Central memory CD8-positive, alpha-beta T cell (primary cell): ENCODE measurements around the gene SLC4A3.

ENCODE experiments used
- ATAC-seq: fragments of 150-1000 bp; cut with Tn5 transposase; replicated peaks from 2 replicates; pipeline ENCODE4 v1.10.0; 2022; ENCODE audit warnings: mild to moderate bottlenecking, moderate FRiP score, moderate number of reproducible peaks; ENCODE audit not compliant: poor library complexity, severe bottlenecking; ENCODE audit errors: extremely low read depth
- DNase-seq, 2 donors: peaks; one replicate each; pipeline ENCODE4 v3.0.0; 2021; ENCODE audit warnings: low spot score in 2 of 2
- H3K27ac Mint-ChIP-seq: one replicate; pipeline ENCODE4 v1.8.0; 2022; ENCODE audit warnings: low read depth, mild to moderate bottlenecking, moderate library complexity, mixed read lengths
- H3K27me3 Mint-ChIP-seq: one replicate; pipeline ENCODE4 v1.8.0; 2022; ENCODE audit warnings: mixed read lengths
- H3K36me3 Mint-ChIP-seq: one replicate; pipeline ENCODE4 v1.8.0; 2022; ENCODE audit warnings: mild to moderate bottlenecking, moderate library complexity, mixed read lengths; ENCODE audit not compliant: insufficient read depth
- H3K4me1 Mint-ChIP-seq: one replicate; pipeline ENCODE4 v1.8.0; 2022; ENCODE audit warnings: mixed read lengths
- H3K4me3 Mint-ChIP-seq: one replicate; pipeline ENCODE4 v1.8.0; 2022; ENCODE audit warnings: mild to moderate bottlenecking, moderate library complexity, mixed read lengths
- H3K9me3 Mint-ChIP-seq: one replicate; pipeline ENCODE4 v1.8.0; 2022; ENCODE audit warnings: mixed read lengths

SLC4A3 gene

DNA sequence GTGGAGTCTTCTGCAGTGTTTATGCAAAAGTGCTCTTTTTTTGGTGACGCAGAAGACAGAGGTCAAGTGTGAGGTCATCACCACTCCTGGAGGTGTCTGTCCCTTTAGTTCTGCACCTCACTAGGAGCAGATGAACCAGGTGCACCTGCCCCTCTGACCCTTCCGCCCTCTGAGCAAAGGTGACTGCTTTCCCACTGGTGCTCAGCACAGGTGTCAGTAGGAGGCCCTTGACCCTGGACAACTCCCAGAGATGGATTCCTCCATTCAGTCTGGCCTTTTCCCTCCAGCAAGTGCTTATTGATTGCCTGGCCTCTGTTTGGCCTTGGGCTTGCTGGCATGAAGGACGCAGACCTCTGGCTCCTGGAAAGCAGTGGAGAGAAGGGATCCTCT is 8.7 kb upstream of the SLC4A3 start:
- peaks cover 4% of the 10 kb centered on the region for H3K36me3 Mint-ChIP-seq
- no peak overlapping the region for H3K27ac Mint-ChIP-seq
- ATAC-seq (no peak), DNase-seq (no peak)
- H3K9me3 Mint-ChIP-seq: no peaks in the 10 kb centered on the region
- peaks cover 5% of the 10 kb centered on the region for H3K4me1 Mint-ChIP-seq
- H3K4me3 Mint-ChIP-seq: no peak overlapping the region
- no peaks in the 10 kb centered on the region for H3K27me3 Mint-ChIP-seq

DNA sequence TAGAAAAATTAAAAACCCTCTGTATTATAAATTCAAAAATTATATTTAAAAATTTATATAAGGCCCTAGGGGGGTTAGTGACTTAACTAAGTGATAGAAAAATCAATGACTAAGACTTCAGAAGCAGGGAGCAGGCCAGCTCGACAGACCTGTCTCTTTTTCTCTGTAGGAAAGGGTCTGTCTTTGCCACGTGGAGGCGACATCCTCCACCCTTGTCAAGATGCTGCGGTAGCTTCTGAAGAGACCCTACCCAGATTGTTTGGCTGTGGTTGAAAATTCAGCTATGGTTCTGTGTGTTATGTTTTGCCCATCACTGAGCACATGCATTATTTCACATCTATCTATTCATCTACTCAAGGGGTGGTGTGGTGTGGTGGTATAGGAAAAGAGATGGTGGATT is 8.2 kb upstream of the SLC4A3 start:
- Mint-ChIP-seq H3K4me3 (no peak overlapping the region), H3K36me3 (peaks cover 4% of the 10 kb centered on the region), H3K27me3 (peaks cover 4% of the 10 kb centered on the region), H3K9me3 (no peaks in the 10 kb centered on the region), H3K4me1 (peaks cover 3% of the 10 kb centered on the region), H3K27ac (no peak overlapping the region)
- ATAC-seq (no peak), DNase-seq (no peak)

DNA sequence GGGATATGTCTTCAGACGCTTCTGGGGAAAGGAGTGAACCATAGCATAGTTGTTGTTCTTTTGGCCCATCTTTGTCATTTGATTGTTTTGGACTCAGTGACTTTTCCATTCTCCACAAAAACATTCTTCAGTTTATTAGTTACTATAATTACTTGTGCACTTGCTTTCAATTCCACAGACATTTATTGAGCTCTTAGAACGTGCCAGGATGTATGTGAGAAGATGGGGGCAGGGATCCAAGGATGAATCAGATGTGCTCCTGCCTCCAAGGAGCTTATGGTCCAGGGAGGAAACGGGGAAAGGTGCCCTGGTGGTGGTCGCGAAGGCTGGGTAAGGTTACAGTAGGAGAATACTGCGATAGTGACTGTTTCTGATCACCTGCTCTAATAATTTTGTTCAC is 6.9 kb upstream of the SLC4A3 start:
- Mint-ChIP-seq H3K27ac (no peak overlapping the region), H3K9me3 (no peaks in the 10 kb centered on the region), H3K4me3 (no peak overlapping the region), H3K36me3 (peaks cover 4% of the 10 kb centered on the region), H3K4me1 (no peaks in the 10 kb centered on the region), H3K27me3 (peaks cover 16% of the 10 kb centered on the region)
- DNase-seq (no peak), ATAC-seq (no peak)

DNA sequence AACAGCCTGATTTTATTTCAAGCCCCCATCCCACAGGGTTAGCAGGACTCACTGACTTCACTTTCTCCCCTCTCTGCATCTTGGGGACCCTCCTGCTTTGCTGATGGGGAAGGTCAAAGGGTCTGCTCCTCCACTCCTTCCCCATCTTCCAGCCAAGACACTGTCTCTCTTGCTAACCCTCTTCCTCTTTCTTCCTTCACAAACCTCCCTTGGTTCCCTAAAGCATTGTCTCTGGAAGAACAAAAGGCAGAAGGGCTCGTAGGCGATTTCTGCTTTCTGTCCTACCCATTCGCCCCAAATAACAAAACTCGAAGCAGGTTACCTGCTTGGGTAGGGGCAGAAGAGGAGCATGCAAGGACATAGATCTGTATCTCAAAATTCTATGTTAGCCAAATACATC is 5.5 kb upstream of the SLC4A3 start:
- Mint-ChIP-seq H3K4me3 (no peak overlapping the region), H3K27me3 (peaks cover 26% of the 10 kb centered on the region), H3K4me1 (peaks cover 5% of the 10 kb centered on the region), H3K9me3 (no peaks in the 10 kb centered on the region), H3K27ac (no peak overlapping the region), H3K36me3 (peaks cover under 1% of the 10 kb centered on the region)
- ATAC-seq (no peak), DNase-seq (no peak)

- H3K27me3 Mint-ChIP-seq: peaks cover 30% of the 10 kb centered on the region
- DNase-seq (no peak), ATAC-seq (no peak)
- no peak overlapping the region for H3K4me3 Mint-ChIP-seq
- no peaks in the 10 kb centered on the region for H3K9me3 Mint-ChIP-seq
- peaks cover 8% of the 10 kb centered on the region for H3K4me1 Mint-ChIP-seq
- no peak overlapping the region for H3K27ac Mint-ChIP-seq
- no peaks in the 10 kb centered on the region for H3K36me3 Mint-ChIP-seq
These were observed 5.0 kb upstream of the SLC4A3 start for GRCh38 chr2:219622472-219622871.

DNA sequence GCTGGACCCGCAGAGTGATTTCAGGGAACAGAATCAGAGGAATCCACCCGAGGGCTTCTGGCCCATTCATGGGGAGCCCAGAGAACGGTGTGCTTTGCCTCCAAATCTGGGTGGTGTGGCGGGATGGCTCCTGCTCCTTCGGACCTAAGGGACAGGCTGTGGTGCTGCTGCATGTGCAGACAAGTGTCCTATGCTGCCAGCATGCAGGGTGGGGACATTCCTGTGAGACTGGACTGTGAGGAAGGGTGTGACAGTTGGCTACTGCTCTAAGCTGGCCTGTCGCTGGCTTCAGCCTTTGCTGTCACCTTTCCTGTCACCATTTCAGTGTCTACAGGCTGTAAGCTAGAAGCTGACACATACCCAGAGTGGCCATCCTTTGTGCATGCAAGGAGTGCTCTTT is 2.9 kb upstream of the SLC4A3 start:
- no peak overlapping the region for H3K27ac Mint-ChIP-seq
- no peak overlapping the region for H3K4me3 Mint-ChIP-seq
- peaks cover 8% of the 10 kb centered on the region for H3K4me1 Mint-ChIP-seq
- no peaks in the 10 kb centered on the region for H3K36me3 Mint-ChIP-seq
- H3K27me3 Mint-ChIP-seq: peaks cover 45% of the 10 kb centered on the region
- H3K9me3 Mint-ChIP-seq: no peaks in the 10 kb centered on the region
- ATAC-seq (no peak), DNase-seq (no peak)

DNA sequence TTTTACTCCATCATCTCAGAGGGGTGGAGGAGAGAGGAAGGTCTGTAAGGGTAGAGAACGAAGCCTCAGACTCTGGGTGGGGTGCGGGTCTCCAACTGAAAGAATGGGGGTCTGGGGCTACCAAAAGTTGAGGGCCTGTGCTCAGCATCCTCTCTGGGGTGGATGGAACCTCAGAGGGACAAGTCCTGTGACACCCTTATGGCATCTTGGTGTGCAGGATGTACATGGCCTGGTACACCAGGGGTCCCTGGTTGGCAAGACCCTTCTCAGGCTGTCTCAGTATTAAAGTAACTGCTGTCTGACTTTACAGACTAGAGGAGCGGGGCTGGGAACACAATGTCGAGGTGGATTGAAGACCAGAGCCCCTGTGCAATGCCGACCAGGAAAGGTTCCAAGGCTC is 2.3 kb upstream of the SLC4A3 start:
- Mint-ChIP-seq H3K27ac (no peak overlapping the region), H3K4me1 (peaks cover 8% of the 10 kb centered on the region), H3K9me3 (no peaks in the 10 kb centered on the region), H3K4me3 (no peak overlapping the region), H3K36me3 (no peaks in the 10 kb centered on the region), H3K27me3 (peaks cover 51% of the 10 kb centered on the region)
- ATAC-seq (no peak), DNase-seq (no peak)

DNA sequence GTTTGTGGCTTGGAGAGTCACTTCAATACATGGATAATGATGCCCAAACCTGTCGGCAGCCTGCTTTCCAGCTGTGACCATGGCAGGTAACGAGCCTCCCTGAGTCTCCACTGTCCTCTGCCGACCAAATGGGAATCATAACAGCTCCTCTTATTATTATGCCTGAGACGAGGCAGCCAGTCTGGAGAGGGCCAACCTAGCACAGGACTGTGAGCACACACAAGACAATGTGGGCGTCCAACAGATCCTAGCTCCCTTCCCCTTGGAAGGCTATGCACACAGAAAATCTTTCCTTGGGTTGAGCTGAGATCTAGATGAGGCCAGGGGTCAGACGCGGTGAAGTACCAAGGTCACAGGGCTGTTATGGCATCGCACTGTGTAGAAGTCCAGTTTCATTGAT is 890 bp upstream of the SLC4A3 start:
- H3K9me3 Mint-ChIP-seq: no peaks in the 10 kb centered on the region
- no peaks in the 10 kb centered on the region for H3K36me3 Mint-ChIP-seq
- H3K4me3 Mint-ChIP-seq: peak overlapping the region; percentile 76
- peaks cover 13% of the 10 kb centered on the region for H3K4me1 Mint-ChIP-seq
- DNase-seq: no peak
- peaks cover 65% of the 10 kb centered on the region for H3K27me3 Mint-ChIP-seq
- ATAC-seq: no peak
- H3K27ac Mint-ChIP-seq: no peak overlapping the region

- ATAC-seq (no peak), DNase-seq (no peak)
- H3K9me3 Mint-ChIP-seq: no peaks in the 10 kb centered on the region
- H3K36me3 Mint-ChIP-seq: peaks cover 4% of the 10 kb centered on the region
- H3K27me3 Mint-ChIP-seq: peaks cover 73% of the 10 kb centered on the region
- peak overlapping the region; percentile 36 for H3K4me3 Mint-ChIP-seq
- peaks cover 13% of the 10 kb centered on the region for H3K4me1 Mint-ChIP-seq
- no peak overlapping the region for H3K27ac Mint-ChIP-seq
These were observed 980 bp downstream of the SLC4A3 start for GRCh38 chr2:219628235-219628985.

DNA sequence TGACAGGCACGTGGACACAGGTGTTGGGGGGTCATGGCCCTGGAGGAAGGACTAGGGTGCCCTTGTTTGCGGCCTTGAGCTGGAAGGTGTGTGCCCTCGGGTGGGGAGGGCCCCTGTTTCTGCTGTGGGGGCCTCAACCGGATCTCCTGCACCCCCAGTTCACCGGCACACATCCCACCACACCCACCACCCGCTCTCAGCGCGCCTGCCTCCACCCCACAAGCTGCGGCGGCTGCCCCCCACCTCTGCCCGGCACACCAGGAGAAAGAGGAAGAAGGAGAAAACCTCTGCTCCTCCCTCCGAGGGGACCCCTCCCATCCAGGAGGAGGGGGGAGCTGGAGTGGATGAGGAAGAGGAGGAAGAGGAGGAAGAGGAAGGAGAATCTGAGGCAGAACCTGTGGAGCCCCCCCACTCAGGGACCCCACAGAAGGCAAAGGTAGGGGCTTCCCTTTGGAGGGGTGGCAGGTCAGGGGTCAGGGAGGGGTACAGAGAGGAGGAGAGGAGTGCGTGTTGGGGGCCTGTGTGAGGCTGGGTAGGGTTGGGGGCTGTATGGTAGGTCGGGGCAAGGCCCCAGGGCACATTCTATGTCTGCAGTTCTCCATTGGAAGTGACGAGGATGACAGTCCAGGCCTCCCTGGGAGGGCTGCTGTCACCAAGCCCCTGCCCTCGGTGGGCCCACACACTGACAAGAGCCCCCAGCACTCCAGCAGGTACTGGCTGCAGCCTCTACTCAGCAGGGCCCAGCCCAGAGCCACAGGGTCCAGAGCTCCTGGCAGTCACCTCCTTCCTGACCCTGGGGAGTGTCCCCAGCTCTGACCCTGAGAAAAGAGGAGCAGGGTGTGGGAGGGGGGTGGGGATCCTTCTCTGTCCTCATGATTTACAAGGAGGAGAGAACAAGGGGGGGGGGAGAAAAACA is 1.8 kb downstream of the SLC4A3 start:
- peaks cover 13% of the 10 kb centered on the region for H3K4me1 Mint-ChIP-seq
- DNase-seq (no peak), ATAC-seq (no peak)
- H3K4me3 Mint-ChIP-seq: peak overlapping the region; percentile 36
- no peak overlapping the region for H3K27ac Mint-ChIP-seq
- peaks cover 77% of the 10 kb centered on the region for H3K27me3 Mint-ChIP-seq
- peaks cover 4% of the 10 kb centered on the region for H3K36me3 Mint-ChIP-seq
- H3K9me3 Mint-ChIP-seq: no peaks in the 10 kb centered on the region

DNA sequence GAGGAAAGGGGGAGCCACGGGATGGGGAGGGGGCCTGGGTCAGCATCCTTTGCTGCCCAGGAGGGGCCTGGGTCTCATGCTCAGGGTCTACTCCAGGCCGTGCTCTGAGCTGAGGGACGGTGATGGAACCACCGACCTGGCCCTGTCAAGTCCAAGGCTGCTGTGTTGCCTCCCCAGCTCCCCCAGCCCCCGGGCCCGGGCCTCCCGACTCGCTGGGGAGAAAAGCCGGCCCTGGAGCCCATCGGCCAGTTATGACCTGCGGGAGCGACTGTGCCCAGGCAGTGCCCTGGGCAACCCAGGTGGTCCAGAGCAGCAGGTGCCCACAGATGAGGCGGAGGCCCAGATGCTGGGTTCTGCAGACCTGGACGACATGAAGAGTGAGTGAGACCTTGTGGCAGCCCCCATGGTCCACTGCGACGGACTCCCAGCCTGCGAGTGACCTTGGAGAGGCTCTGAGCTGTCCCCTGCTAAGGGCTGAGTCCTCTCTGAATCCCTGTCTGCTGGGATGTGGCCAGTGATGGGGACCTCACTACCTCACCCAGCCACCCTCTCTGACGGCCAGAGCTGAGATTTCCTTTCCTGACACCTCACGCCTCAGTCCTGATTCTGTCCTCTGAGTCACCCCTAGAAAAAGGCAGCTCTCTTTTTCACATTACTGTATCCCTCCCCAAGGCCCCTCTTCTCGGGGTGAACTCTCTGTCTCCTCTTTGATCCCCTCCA is 2.7 kb downstream of the SLC4A3 start:
- DNase-seq (no peak), ATAC-seq (no peak)
- Mint-ChIP-seq H3K27me3 (peaks cover 73% of the 10 kb centered on the region), H3K4me3 (no peak overlapping the region), H3K9me3 (no peaks in the 10 kb centered on the region), H3K27ac (no peak overlapping the region), H3K36me3 (peaks cover 4% of the 10 kb centered on the region), H3K4me1 (peaks cover 13% of the 10 kb centered on the region)

DNA sequence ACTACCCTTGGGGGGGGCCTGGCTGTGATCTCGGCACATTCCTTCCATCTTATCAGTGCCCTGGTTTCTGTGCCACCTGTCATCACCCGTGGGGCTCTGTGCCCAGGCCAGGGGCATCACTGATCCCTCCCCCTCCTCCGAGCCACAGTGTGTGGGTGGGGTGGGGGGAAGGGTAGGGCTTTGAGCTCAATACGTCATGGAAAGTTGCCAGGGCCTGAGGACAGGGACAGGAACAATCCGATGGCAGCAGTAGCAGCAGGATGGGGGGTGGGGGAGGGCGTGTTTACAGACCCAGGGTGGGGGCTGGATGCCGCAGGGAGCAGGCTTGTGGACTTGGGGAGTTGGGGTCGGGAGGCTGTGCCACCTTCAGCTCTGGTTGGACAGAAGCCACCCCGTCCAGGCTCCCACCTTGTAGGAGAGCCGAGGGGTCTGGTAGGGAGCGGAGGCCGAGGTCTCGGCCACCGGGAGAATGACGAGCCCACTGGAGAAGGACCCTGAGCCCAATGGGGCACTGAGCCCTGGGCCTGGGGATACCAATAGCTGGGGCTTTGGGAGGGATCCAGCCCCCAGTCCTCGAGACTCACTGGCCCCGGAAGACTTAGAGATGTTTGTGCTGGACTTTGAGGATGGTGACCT is 3.5 kb downstream of the SLC4A3 start:
- no peak overlapping the region for H3K27ac Mint-ChIP-seq

More for the DNA sequence above, 3.5 kb downstream of the SLC4A3 start:
- ATAC-seq (no peak), DNase-seq (no peak)
- H3K9me3 Mint-ChIP-seq: no peaks in the 10 kb centered on the region
- peaks cover 4% of the 10 kb centered on the region for H3K36me3 Mint-ChIP-seq
- peaks cover 13% of the 10 kb centered on the region for H3K4me1 Mint-ChIP-seq
- H3K4me3 Mint-ChIP-seq: no peak overlapping the region
- peaks cover 75% of the 10 kb centered on the region for H3K27me3 Mint-ChIP-seq
